ENCODE results near the gene TMEM178B. TPM values are rescaled to one million over a fixed set of nuclear protein-coding genes. Genes with fewer than 3 reads are reported as not detected.

Gene TMEM178B
- total and polyA plus RNA-seq, 9 of the 15 experiments (the other 6 are each of a cell fraction or from before 2014, with no cell fraction given), result under 0.01 to 0.03 (median 0.01) TPM; not detected in 5

DNA sequence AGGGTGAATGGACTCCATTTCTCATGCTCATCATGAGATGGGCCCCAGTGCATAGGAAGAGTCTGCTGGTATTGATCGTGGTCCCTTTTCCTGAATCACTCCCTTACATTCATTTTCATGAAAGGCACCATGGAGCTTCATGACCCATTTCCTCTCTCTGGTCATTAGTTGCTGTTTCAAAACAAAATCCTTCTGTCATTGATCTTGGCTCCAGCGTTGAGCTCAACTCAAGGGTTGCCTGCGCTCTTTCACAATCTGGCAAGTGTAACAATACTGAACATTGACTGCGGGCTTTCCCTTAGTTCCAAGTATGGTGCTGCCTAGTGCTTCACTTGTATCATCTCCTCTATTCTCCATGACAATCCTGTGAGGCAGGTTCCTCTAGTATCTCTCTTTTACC is 197.6 kb downstream of the TMEM178B start:
- Histone ChIP-seq H3K36me3 (ENCODE audit: control insufficient read depth, insufficient read depth, low read length) (no peaks in the 10 kb centered on the region), H3K79me2 (ENCODE audit: control insufficient read depth, insufficient read depth, low read length) (no peaks in the 10 kb centered on the region), H3K9ac (ENCODE audit: insufficient read depth in 1 of 2, low read depth in 2 of 2, low read length in 2 of 2) (no peak overlapping the region), H3K9me1 (ENCODE audit: control insufficient read depth, insufficient read depth, low read length) (no peaks in the 10 kb centered on the region), H3K9me3 (replicated peaks; ENCODE audit: control insufficient read depth, insufficient read depth, low read depth, low read length) (no peaks in the 10 kb centered on the region), H2AFZ (ENCODE audit: low read depth, low read length) (no peak overlapping the region), H3K4me2 (ENCODE audit: insufficient read depth, low read length) (no peak overlapping the region), H3K4me3 (no peak overlapping the region), H4K20me1 (replicated peaks; ENCODE audit: control insufficient read depth, insufficient read depth, low read length) (no peaks in the 10 kb centered on the region), H3K4me1 (replicated peaks in 1 of 2; ENCODE audit: control insufficient read depth in 2 of 2, insufficient read depth in 2 of 2, low read length in 2 of 2) (no peaks in the 10 kb centered on the region), H3K27ac (ENCODE audit: extremely low read depth, low read depth, low read length) (no peak overlapping the region), H3K27me3 (ENCODE audit: control insufficient read depth in 2 of 2, insufficient read depth in 2 of 2, low read length in 2 of 2) (no peaks in the 10 kb centered on the region; a peak in 2 of 5 replicates)
- 1% methylated on average over 4 of the region's 4 CpGs for WGBS (ENCODE audit: insufficient coverage, low coverage, missing lambda C conversion rate)
- ChIA-PET CTCF (ENCODE audit: low intra/inter-chr PET ratio) (no interaction called here), POLR2A (no interaction called here)
- ATAC-seq (no peak), DNase-seq (ENCODE audit: extremely low read depth in 1 of 4, low spot score in 3 of 4) (no peak), FAIRE-seq (no peak)
- in situ Hi-C loops (cut with MboI) (no loop called here), intact Hi-C loops (cut with micrococcal nuclease) (no loop called here)
- no TSS peak for BruUV-seq (replicated peaks)
- TF ChIP-seq ETV1 (tag; conservative IDR thresholded peaks at IDR 0.05; ENCODE audit: low read depth) (no peak), ZNF408 (CRISPR knock-in tag; IDR thresholded peaks at IDR 0.05; ENCODE audit: low read depth) (no peak), GTF3C2 (IDR thresholded peaks at IDR 0.05; ENCODE audit: borderline replicate concordance, extremely low read depth, insufficient read length) (no peak), MBD2 (IDR thresholded peaks at IDR 0.05; ENCODE audit: borderline replicate concordance, low read depth) (no peak), FOS (IDR thresholded peaks at IDR 0.05; ENCODE audit: extremely low read depth, insufficient read length) (no peak), ZNF263 (CRISPR knock-in tag; IDR thresholded peaks at IDR 0.05; ENCODE audit: borderline replicate concordance) (no peak), RBM15 (IDR thresholded peaks at IDR 0.05; ENCODE audit: insufficient read depth, low read length) (no peak), L3MBTL2 (IDR thresholded peaks at IDR 0.05) (no peak), ZFX (CRISPR knock-in tag; IDR thresholded peaks at IDR 0.05) (no peak), ETV6 (IDR thresholded peaks at IDR 0.05; ENCODE audit: borderline replicate concordance in 1 of 2, low read depth in 2 of 2, low read length in 1 of 2) (no peak), ETV6 (CRISPR knock-in tag; IDR thresholded peaks at IDR 0.05; ENCODE audit: borderline replicate concordance) (no peak), ZNF253 (CRISPR knock-in tag; conservative IDR thresholded peaks at IDR 0.05) (no peak), NR2F6 (CRISPR knock-in tag; IDR thresholded peaks at IDR 0.05) (no peak), ZNF134 (CRISPR knock-in tag; conservative IDR thresholded peaks at IDR 0.05) (no peak), ZNF224 (CRISPR knock-in tag; IDR thresholded peaks at IDR 0.05) (no peak)
- TF ChIP-seq, protein P1, sequence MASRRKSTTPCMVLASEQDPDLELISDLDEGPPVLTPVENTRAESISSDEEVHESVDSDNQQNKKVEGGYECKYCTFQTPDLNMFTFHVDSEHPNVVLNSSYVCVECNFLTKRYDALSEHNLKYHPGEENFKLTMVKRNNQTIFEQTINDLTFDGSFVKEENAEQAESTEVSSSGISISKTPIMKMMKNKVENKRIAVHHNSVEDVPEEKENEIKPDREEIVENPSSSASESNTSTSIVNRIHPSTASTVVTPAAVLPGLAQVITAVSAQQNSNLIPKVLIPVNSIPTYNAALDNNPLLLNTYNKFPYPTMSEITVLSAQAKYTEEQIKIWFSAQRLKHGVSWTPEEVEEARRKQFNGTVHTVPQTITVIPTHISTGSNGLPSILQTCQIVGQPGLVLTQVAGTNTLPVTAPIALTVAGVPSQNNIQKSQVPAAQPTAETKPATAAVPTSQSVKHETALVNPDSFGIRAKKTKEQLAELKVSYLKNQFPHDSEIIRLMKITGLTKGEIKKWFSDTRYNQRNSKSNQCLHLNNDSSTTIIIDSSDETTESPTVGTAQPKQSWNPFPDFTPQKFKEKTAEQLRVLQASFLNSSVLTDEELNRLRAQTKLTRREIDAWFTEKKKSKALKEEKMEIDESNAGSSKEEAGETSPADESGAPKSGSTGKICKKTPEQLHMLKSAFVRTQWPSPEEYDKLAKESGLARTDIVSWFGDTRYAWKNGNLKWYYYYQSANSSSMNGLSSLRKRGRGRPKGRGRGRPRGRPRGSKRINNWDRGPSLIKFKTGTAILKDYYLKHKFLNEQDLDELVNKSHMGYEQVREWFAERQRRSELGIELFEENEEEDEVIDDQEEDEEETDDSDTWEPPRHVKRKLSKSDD (conservative IDR thresholded peaks at IDR 0.05; ENCODE audit: low read length), result no peak
- TF ChIP-seq, protein P2, sequence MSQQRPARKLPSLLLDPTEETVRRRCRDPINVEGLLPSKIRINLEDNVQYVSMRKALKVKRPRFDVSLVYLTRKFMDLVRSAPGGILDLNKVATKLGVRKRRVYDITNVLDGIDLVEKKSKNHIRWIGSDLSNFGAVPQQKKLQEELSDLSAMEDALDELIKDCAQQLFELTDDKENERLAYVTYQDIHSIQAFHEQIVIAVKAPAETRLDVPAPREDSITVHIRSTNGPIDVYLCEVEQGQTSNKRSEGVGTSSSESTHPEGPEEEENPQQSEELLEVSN (IDR thresholded peaks at IDR 0.05; ENCODE audit: borderline replicate concordance in 1 of 2, extremely low read depth in 1 of 2, insufficient read depth in 1 of 2, insufficient read length in 1 of 2, low read depth in 1 of 2, low read length in 1 of 2, poor library complexity in 1 of 2, severe bottlenecking in 1 of 2), result no peak
